ENCODE data around the gene TECR.
A peak's percentile ranks its signal among the peaks of the same experiment; 100 is the strongest.
"Not testable (repeated sequence)": the region's sequence is repeated elsewhere in the genome, so short reads cannot be mapped to it uniquely, and the experiment has no call there.

TECR gene

GRCh38 chr19:14533450-14533849 lies 4.1 kb downstream of the TECR start:
- no peak for DNase-seq (ENCODE audit: low read depth in 2 of 2, low spot score in 1 of 2)

GRCh38 chr19:14536926-14537692 lies 7.7 kb downstream of the TECR start:
- DNase-seq (ENCODE audit: low read depth in 2 of 2, low spot score in 1 of 2), result no peak

GRCh38 chr19:14540741-14541525 lies 11.5 kb downstream of the TECR start:
- no peak for DNase-seq (ENCODE audit: low read depth in 2 of 2, low spot score in 1 of 2)

- DNase-seq (ENCODE audit: low read depth in 2 of 2, low spot score in 1 of 2), result not testable (repeated sequence)
These were observed 12.6 kb downstream of the TECR start for GRCh38 chr19:14541979-14542378.

- no peak for DNase-seq (ENCODE audit: low read depth in 2 of 2, low spot score in 1 of 2)
These were observed 13.4 kb downstream of the TECR start for GRCh38 chr19:14542711-14543328.

GRCh38 chr19:14544047-14544446 lies 14.7 kb downstream of the TECR start:
- no peak for DNase-seq (ENCODE audit: low read depth in 2 of 2, low spot score in 1 of 2)

- no peak for DNase-seq (ENCODE audit: low read depth in 2 of 2, low spot score in 1 of 2)
These were observed 15.8 kb downstream of the TECR start for GRCh38 chr19:14544977-14545715.

GRCh38 chr19:14545716-14546082 lies 16.3 kb downstream of the TECR start:
- no peak for DNase-seq (ENCODE audit: low read depth in 2 of 2, low spot score in 1 of 2)

GRCh38 chr19:14550201-14550754 lies 20.9 kb downstream of the TECR start:
- DNase-seq (ENCODE audit: low read depth in 2 of 2, low spot score in 1 of 2), result no peak

- DNase-seq (ENCODE audit: low read depth in 2 of 2, low spot score in 1 of 2), result peak; percentile 36 to 56
These were observed 22.0 kb downstream of the TECR start for GRCh38 chr19:14551134-14552005.

- DNase-seq (ENCODE audit: low read depth in 2 of 2, low spot score in 1 of 2), result not testable (repeated sequence)
These were observed 22.6 kb downstream of the TECR start for GRCh38 chr19:14552006-14552360.

GRCh38 chr19:14553042-14553938 lies 23.9 kb downstream of the TECR start:
- DNase-seq (ENCODE audit: low read depth in 2 of 2, low spot score in 1 of 2), result no peak

GRCh38 chr19:14553939-14554243 lies 24.5 kb downstream of the TECR start:
- no peak for DNase-seq (ENCODE audit: low read depth in 2 of 2, low spot score in 1 of 2)

- no peak for DNase-seq (ENCODE audit: low read depth in 2 of 2, low spot score in 1 of 2)
These were observed 25.0 kb downstream of the TECR start for GRCh38 chr19:14554382-14554812.

GRCh38 chr19:14555918-14556661 lies 26.7 kb downstream of the TECR start:
- no peak for DNase-seq (ENCODE audit: low read depth in 2 of 2, low spot score in 1 of 2)

GRCh38 chr19:14556662-14557188 lies 27.3 kb downstream of the TECR start:
- DNase-seq (ENCODE audit: low read depth in 2 of 2, low spot score in 1 of 2), result peak; percentile 45 to 48

GRCh38 chr19:14558370-14559066 lies 29.1 kb downstream of the TECR start:
- no peak for DNase-seq (ENCODE audit: low read depth in 2 of 2, low spot score in 1 of 2)
